Fibroblast of pulmonary artery (primary cell): Measurements from ENCODE around the gene SYCP3.

Experiments used
- DNase-seq: peaks from one replicate; pipeline ENCODE4 v3.0.0-alpha.2; 2010; ENCODE audit warnings: low read depth
- H3K4me3 ChIP-seq: replicated peaks from 2 replicates; pipeline ENCODE4 v1.5.1; 2011; ENCODE audit warnings: low read depth, mild to moderate bottlenecking, control low read depth, low read length, moderate library complexity
- CTCF ChIP-seq: IDR thresholded peaks from 2 replicates; pipeline ENCODE4 v1.5.1; 2011; ENCODE audit warnings: mild to moderate bottlenecking, control low read depth, low read length, inconsistent platforms; ENCODE audit errors: missing control alignments

Gene SYCP3

GRCh38 chr12:101746661-101747060 is 7.4 kb upstream of the SYCP3 start:
- TF ChIP-seq CTCF = no peak
- no peak overlapping the region for H3K4me3 ChIP-seq
- DNase-seq = peak; percentile 6

GRCh38 chr12:101746196-101746595 is 6.9 kb upstream of the SYCP3 start:
- TF ChIP-seq CTCF = no peak
- no peak overlapping the region for H3K4me3 ChIP-seq
- no peak for DNase-seq

- peak; percentile 14 for DNase-seq
- H3K4me3 ChIP-seq = no peak overlapping the region
- TF ChIP-seq CTCF = no peak
Observed at GRCh38 chr12:101745481-101745880, 6.2 kb upstream of the SYCP3 start.

- no peak for DNase-seq
- no peak overlapping the region for H3K4me3 ChIP-seq
- TF ChIP-seq CTCF = no peak
Observed at GRCh38 chr12:101743724-101744472, 4.6 kb upstream of the SYCP3 start.

GRCh38 chr12:101743242-101743641 is 4.0 kb upstream of the SYCP3 start:
- no peak for DNase-seq
- no peak overlapping the region for H3K4me3 ChIP-seq
- no peak for TF ChIP-seq CTCF

GRCh38 chr12:101740980-101741379 is 1.7 kb upstream of the SYCP3 start:
- no peak overlapping the region for H3K4me3 ChIP-seq
- no peak for TF ChIP-seq CTCF
- no peak for DNase-seq

GRCh38 chr12:101740566-101740965 is 1.3 kb upstream of the SYCP3 start:
- no peak for DNase-seq
- H3K4me3 ChIP-seq = no peak overlapping the region
- TF ChIP-seq CTCF = no peak
